ENCODE data around the gene TRIM44.

TRIM44 gene

GRCh38 chr11:35850191-35850590 lies 187.6 kb downstream of the TRIM44 start:
- no peak overlapping the region for H3K4me3 ChIP-seq (ENCODE audit: low read depth, low read length)
- in situ Hi-C loops (cut with HindIII; ENCODE audit: low sequenced_read_pairs): no loop called here
- TF ChIP-seq CTCF (IDR thresholded peaks at IDR 0.05; ENCODE audit: low read depth, low read length): no peak

DNA sequence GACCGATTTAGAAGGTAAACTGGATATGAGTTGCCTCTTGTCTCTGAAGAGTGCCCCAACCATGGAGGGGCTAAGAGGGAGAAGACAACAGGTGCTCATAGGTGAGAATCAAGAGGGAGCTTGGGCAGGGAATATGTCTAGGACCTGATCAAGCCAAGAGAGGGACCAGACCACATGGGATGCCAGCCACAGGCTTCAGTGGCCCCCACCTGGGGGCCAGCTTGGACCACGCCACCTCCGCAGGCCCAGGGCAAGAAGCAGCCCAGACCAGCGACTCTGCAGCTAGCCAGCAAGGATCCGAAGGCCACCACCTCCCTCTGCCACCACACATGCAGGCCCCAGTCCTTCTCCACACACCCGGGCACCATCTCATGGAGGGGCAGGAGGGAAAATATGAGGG lies 188.8 kb downstream of the TRIM44 start:
- no peak for TF ChIP-seq CTCF (IDR thresholded peaks at IDR 0.05; ENCODE audit: low read depth, low read length)
- H3K4me3 ChIP-seq (ENCODE audit: low read depth, low read length): no peak overlapping the region
- in situ Hi-C loops (cut with HindIII; ENCODE audit: low sequenced_read_pairs): no loop called here
- no peak for DNase-seq (ENCODE audit: low read depth, low spot score)

More at GRCh38 chr11:35850191-35850590, 187.6 kb downstream of the TRIM44 start:
- no peak for DNase-seq (ENCODE audit: low read depth, low spot score)

DNA sequence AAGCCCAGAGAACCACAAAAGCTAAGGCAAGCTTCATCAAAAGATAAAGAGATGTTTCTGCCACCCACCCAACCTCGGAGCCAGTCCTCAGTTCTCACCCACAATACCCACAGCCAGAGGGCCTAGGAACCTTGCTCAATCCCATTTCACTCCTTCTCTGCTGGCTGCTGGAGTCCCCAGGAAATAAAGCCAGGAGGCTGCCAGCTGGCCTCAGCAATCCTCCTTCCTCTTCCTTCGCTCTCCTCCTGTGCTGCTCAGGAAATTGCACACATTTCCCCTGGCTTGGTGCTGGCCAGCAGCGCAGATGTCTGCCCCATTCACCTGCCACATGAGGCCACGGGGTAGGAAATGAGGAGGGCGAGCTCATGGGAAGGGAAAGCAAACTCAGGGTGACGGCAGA lies 189.5 kb downstream of the TRIM44 start:
- in situ Hi-C loops (cut with HindIII; ENCODE audit: low sequenced_read_pairs): no loop called here
- no peak for TF ChIP-seq CTCF (IDR thresholded peaks at IDR 0.05; ENCODE audit: low read depth, low read length)
- no peak for DNase-seq (ENCODE audit: low read depth, low spot score)
- H3K4me3 ChIP-seq (ENCODE audit: low read depth, low read length): no peak overlapping the region

GRCh38 chr11:35853971-35854370 lies 191.4 kb downstream of the TRIM44 start:
- in situ Hi-C loops (cut with HindIII; ENCODE audit: low sequenced_read_pairs): no loop called here

DNA sequence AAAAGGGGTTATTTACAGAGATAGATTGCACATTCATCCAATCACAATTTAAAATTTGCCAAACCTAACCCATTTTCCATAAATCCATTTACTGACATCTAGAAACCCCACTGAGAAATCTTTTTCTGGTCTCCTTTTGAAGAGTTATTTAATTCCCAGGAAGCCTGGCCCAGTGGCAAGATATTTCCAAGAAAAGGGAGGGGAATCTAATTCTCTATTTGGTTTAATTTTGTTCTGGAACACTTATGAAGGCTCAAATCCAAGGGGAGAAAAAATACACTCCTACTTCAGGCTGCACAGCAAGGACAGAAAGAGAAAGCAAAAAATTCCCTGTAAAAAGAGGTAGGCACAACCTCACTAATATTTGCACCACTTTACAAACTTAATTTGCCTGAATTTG lies 193.1 kb downstream of the TRIM44 start:
- in situ Hi-C loops (cut with HindIII; ENCODE audit: low sequenced_read_pairs): no loop called here
- DNase-seq (ENCODE audit: low read depth, low spot score): no peak
- no peak overlapping the region for H3K4me3 ChIP-seq (ENCODE audit: low read depth, low read length)
- no peak for TF ChIP-seq CTCF (IDR thresholded peaks at IDR 0.05; ENCODE audit: low read depth, low read length)

More at GRCh38 chr11:35853971-35854370, 191.4 kb downstream of the TRIM44 start:
- no peak for TF ChIP-seq CTCF (IDR thresholded peaks at IDR 0.05; ENCODE audit: low read depth, low read length)
- no peak overlapping the region for H3K4me3 ChIP-seq (ENCODE audit: low read depth, low read length)
- no peak for DNase-seq (ENCODE audit: low read depth, low spot score)

DNA sequence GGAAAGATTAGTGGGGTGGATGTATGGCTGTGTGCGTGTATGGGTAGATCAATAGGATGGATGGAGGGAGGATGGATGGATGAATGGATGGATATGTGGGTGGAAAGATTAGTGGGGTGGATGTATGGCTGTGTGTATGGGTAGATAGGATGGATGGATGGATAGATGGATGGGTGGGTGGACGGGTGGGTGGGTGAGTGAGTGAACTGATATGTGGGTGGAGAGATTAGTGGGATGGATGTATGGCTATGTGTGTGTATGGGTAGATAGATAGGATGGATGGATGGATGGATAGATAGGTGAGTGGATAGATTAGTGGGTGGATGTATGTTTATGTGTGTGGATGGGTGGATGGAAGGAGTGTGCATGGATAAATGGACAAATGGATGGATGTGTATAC lies 193.7 kb downstream of the TRIM44 start:
- TF ChIP-seq CTCF (IDR thresholded peaks at IDR 0.05; ENCODE audit: low read depth, low read length): no peak
- in situ Hi-C loops (cut with HindIII; ENCODE audit: low sequenced_read_pairs): no loop called here
- no peak for DNase-seq (ENCODE audit: low read depth, low spot score)
- H3K4me3 ChIP-seq (ENCODE audit: low read depth, low read length): no peak overlapping the region

GRCh38 chr11:35856756-35857155 lies 194.2 kb downstream of the TRIM44 start:
- no peak overlapping the region for H3K4me3 ChIP-seq (ENCODE audit: low read depth, low read length)
- DNase-seq (ENCODE audit: low read depth, low spot score): no peak
- TF ChIP-seq CTCF (IDR thresholded peaks at IDR 0.05; ENCODE audit: low read depth, low read length): no peak
- in situ Hi-C loops (cut with HindIII; ENCODE audit: low sequenced_read_pairs): no loop called here
